PC-9 (cell line): ENCODE data around the gene STAG2.

Experiments
- EZH2 ChIP-seq: fragments of 200-600 bp; sonication (generic); IDR thresholded peaks from 2 replicates; pipeline ENCODE4 v1.8.0; 2017; ENCODE audit warnings: antibody characterized with exemption, low read depth
- TF ChIP-seq, protein P1 (sequence below): fragments of 200-600 bp; sonication (generic); conservative IDR thresholded peaks from 2 replicates; pipeline ENCODE4 v1.6.1; 2017; ENCODE audit warnings: mixed run types, antibody characterized with exemption, mild to moderate bottlenecking, moderate library complexity

DNA sequence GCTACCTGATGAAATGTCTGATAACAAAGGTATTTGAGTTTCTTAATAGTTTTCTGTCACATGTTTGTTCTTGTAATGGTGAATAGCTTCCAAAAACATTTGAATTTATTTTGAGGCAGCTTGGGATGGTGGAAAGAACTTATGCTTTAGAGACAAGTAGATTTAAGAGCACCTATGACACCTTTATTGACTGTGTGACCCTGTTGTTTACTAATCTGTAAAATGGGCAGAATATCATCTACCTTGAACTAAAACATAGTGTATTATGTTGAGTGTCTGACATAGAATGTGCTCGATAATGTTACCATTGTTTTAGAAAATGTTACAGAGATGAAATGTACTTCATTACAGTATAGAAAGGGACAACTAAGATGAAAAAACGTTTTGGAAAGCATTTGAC lies 24.9 kb downstream of the STAG2 start:
- TF ChIP-seq, protein P1, sequence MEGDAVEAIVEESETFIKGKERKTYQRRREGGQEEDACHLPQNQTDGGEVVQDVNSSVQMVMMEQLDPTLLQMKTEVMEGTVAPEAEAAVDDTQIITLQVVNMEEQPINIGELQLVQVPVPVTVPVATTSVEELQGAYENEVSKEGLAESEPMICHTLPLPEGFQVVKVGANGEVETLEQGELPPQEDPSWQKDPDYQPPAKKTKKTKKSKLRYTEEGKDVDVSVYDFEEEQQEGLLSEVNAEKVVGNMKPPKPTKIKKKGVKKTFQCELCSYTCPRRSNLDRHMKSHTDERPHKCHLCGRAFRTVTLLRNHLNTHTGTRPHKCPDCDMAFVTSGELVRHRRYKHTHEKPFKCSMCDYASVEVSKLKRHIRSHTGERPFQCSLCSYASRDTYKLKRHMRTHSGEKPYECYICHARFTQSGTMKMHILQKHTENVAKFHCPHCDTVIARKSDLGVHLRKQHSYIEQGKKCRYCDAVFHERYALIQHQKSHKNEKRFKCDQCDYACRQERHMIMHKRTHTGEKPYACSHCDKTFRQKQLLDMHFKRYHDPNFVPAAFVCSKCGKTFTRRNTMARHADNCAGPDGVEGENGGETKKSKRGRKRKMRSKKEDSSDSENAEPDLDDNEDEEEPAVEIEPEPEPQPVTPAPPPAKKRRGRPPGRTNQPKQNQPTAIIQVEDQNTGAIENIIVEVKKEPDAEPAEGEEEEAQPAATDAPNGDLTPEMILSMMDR: no peak
- TF ChIP-seq EZH2: no peak
